ENCODE results near the gene ABCC4.

DNA sequence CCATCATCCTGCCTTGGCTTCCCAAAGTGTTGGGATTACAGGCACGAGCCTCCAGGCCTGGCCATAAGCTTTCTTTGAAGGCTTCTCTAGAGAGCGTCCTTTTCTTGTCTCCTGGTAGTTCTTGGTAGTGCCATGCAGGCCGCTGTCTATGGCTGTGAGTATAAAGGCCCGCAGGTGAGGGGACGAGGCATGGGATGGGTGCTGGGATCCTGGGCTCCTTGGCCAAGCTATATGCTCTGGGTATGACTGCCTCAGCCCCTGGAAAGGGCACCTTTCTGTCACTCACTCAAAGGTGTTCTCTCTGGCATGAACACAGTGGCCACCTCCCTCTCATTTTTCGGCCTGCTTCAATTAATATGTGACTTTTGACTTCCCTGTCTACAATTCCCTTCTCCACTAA, 6.3 kb upstream of the ABCC4 start:
- TF ChIP-seq ZNF629 (tag by site-specific recombination; IDR thresholded peaks at IDR 0.05): no peak
- no peak for TF ChIP-seq CTCF (tag by site-specific recombination; IDR thresholded peaks at IDR 0.05)
- no peak for TF ChIP-seq ZNF423 (tag by site-specific recombination; IDR thresholded peaks at IDR 0.05)
- TF ChIP-seq ZNF274 (IDR thresholded peaks at IDR 0.05; ENCODE audit: low read length): no peak
- no peak for TF ChIP-seq ZNF274 (tag by site-specific recombination; IDR thresholded peaks at IDR 0.05; ENCODE audit: borderline replicate concordance)
- no peak for TF ChIP-seq BCL11A (tag by site-specific recombination; IDR thresholded peaks at IDR 0.05; ENCODE audit: low read depth)
- no peak for TF ChIP-seq ZNF776 (tag by site-specific recombination; IDR thresholded peaks at IDR 0.05; ENCODE audit: borderline replicate concordance)
- TF ChIP-seq, protein P1, sequence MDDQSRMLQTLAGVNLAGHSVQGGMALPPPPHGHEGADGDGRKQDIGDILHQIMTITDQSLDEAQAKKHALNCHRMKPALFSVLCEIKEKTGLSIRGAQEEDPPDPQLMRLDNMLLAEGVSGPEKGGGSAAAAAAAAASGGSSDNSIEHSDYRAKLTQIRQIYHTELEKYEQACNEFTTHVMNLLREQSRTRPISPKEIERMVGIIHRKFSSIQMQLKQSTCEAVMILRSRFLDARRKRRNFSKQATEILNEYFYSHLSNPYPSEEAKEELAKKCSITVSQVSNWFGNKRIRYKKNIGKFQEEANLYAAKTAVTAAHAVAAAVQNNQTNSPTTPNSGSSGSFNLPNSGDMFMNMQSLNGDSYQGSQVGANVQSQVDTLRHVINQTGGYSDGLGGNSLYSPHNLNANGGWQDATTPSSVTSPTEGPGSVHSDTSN (CRISPR knock-in tag; IDR thresholded peaks at IDR 0.05): no peak
- no peak for TF ChIP-seq ZNF785 (tag by site-specific recombination; IDR thresholded peaks at IDR 0.05)
- TF ChIP-seq, protein P2, sequence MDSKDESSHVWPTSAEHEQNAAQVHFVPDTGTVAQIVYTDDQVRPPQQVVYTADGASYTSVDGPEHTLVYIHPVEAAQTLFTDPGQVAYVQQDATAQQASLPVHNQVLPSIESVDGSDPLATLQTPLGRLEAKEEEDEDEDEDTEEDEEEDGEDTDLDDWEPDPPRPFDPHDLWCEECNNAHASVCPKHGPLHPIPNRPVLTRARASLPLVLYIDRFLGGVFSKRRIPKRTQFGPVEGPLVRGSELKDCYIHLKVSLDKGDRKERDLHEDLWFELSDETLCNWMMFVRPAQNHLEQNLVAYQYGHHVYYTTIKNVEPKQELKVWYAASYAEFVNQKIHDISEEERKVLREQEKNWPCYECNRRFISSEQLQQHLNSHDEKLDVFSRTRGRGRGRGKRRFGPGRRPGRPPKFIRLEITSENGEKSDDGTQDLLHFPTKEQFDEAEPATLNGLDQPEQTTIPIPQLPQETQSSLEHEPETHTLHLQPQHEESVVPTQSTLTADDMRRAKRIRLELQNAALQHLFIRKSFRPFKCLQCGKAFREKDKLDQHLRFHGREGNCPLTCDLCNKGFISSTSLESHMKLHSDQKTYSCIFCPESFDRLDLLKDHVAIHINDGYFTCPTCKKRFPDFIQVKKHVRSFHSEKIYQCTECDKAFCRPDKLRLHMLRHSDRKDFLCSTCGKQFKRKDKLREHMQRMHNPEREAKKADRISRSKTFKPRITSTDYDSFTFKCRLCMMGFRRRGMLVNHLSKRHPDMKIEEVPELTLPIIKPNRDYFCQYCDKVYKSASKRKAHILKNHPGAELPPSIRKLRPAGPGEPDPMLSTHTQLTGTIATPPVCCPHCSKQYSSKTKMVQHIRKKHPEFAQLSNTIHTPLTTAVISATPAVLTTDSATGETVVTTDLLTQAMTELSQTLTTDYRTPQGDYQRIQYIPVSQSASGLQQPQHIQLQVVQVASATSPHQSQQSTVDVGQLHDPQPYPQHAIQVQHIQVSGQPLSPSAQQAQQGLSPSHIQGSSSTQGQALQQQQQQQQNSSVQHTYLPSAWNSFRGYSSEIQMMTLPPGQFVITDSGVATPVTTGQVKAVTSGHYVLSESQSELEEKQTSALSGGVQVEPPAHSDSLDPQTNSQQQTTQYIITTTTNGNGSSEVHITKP (tag by site-specific recombination; IDR thresholded peaks at IDR 0.05): no peak
- no peak for TF ChIP-seq REST (tag by site-specific recombination; IDR thresholded peaks at IDR 0.05)
- no peak for TF ChIP-seq KLF17 (tag by site-specific recombination; IDR thresholded peaks at IDR 0.05)
- no peak for TF ChIP-seq YY2 (tag by site-specific recombination; IDR thresholded peaks at IDR 0.05)
- TF ChIP-seq ZBTB49 (tag by site-specific recombination; IDR thresholded peaks at IDR 0.05; ENCODE audit: low read depth): no peak
- TF ChIP-seq, protein P3, sequence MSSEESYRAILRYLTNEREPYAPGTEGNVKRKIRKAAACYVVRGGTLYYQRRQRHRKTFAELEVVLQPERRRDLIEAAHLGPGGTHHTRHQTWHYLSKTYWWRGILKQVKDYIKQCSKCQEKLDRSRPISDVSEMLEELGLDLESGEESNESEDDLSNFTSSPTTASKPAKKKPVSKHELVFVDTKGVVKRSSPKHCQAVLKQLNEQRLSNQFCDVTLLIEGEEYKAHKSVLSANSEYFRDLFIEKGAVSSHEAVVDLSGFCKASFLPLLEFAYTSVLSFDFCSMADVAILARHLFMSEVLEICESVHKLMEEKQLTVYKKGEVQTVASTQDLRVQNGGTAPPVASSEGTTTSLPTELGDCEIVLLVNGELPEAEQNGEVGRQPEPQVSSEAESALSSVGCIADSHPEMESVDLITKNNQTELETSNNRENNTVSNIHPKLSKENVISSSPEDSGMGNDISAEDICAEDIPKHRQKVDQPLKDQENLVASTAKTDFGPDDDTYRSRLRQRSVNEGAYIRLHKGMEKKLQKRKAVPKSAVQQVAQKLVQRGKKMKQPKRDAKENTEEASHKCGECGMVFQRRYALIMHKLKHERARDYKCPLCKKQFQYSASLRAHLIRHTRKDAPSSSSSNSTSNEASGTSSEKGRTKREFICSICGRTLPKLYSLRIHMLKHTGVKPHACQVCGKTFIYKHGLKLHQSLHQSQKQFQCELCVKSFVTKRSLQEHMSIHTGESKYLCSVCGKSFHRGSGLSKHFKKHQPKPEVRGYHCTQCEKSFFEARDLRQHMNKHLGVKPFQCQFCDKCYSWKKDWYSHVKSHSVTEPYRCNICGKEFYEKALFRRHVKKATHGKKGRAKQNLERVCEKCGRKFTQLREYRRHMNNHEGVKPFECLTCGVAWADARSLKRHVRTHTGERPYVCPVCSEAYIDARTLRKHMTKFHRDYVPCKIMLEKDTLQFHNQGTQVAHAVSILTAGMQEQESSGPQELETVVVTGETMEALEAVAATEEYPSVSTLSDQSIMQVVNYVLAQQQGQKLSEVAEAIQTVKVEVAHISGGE (tag by site-specific recombination; conservative IDR thresholded peaks at IDR 0.05; ENCODE audit: low read depth): no peak
